HG03571 (cell line): ENCODE measurements around the gene LAMC3.
"Not testable (repeated sequence)": the region's sequence is repeated elsewhere in the genome, so short reads cannot be mapped to it uniquely, and the experiment has no call there.

ENCODE experiments used
- ATAC-seq: cut with Tn5 transposase; IDR thresholded peaks from one replicate; pipeline ENCODE4 v1.9.1; 2021; ENCODE audit not compliant: unreplicated experiment

The LAMC3 gene

GRCh38 chr9:131028221-131028884 is 19.4 kb downstream of the LAMC3 start:
- no peak for ATAC-seq

- ATAC-seq = no peak
These were observed 20.1 kb downstream of the LAMC3 start for GRCh38 chr9:131028931-131029573.

GRCh38 chr9:131029574-131029952 is 20.6 kb downstream of the LAMC3 start:
- ATAC-seq = no peak

GRCh38 chr9:131030239-131031004 is 21.4 kb downstream of the LAMC3 start:
- ATAC-seq = no peak

GRCh38 chr9:131031005-131031641 is 22.1 kb downstream of the LAMC3 start:
- ATAC-seq = no peak

GRCh38 chr9:131031642-131032005 is 22.6 kb downstream of the LAMC3 start:
- no peak for ATAC-seq

DNA sequence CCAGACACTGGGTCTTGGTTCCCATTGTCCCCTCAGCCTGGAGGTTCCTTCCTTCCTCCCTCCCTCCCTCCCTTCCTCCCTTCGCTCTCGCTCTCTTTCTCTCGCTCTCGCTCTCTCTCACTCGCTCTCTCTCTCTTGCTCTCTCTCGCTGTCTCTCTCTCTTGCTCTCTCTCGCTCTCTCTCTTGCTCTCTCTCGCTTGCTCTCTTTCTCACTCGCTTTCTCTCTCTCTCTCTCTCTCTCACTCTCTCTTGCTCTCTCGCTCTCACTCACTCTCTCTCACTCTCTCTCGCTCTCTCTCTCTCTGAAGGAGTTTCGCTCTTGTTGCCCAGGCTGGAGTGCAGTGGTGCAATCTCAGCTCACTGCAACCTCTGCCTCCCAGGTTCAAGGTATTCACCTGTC is 23.4 kb downstream of the LAMC3 start:
- no peak for ATAC-seq

- no peak for ATAC-seq
These were observed 24.6 kb downstream of the LAMC3 start for GRCh38 chr9:131033269-131034224.

DNA sequence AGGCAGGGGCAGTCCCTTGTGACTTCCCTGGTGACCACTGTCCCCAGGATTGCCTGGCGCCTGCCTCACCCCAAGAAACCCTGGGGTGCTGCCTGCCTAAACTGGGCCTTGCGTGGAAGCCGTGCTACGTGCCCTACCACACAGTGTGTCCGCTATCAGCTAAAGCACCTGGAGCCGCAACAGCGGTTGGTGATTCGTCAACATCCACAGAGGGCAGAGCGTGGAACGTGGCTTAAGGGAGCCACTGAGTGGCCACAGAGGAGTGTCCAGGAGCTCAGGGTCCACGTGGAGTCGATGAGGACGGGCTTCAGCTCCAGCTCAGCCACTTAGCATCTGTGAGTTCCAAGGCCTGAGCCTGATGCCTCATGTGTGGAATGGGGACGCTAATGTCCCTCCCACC is 25.3 kb downstream of the LAMC3 start:
- ATAC-seq = no peak

DNA sequence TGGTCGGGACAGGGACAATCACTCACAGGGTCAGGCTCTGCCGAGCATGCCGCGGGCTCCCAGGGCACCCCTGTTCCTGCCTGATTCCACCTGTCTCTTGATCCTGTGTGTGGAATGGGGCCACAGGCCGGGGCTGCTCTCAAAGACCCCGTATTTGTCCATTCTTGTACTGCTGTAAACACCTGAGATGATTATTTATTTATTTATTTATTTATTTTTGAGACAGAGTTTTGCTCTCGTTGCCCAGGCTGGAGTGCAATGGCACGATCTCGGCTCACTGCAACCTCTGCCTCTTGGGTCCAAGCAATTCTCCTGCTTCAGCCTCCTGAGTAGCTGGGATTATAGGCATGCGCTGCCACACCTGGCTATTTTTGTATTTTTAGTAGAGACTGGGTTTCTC is 25.8 kb downstream of the LAMC3 start:
- not testable (repeated sequence) for ATAC-seq

DNA sequence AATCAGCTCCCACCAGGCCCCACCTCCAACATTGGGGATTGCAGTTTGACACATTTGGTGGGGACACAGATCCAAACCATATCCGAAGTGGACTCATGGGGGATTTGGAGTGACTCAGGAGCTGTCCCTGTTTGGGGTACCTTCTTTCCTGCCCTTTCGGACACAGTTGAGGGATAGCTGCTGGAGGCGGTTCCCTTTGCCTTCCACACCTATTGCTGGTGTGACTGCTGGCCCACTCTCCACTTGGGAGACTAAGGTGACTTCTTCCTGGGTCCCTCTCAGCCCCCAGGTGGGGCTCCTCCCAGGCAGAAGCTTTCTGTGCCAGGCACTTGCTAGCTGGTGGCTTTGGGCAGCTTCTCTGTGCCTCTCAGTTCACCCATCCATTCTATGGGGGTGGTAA is 26.6 kb downstream of the LAMC3 start:
- no peak for ATAC-seq

DNA sequence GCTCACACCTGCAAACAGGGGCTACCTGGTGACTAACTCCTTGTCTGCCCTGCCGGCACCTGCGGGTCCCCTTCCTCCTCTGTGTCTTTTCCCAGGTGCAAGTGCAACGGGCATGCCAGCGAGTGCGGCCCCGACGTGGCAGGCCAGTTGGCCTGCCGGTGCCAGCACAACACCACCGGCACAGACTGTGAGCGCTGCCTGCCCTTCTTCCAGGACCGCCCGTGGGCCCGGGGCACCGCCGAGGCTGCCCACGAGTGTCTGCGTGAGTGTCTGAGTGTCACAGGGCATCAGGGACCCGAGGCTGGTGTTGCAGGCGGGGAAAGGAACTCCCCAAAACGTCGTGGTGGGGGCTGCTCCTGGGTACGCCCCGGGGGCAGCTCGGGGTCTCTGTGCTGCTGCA is 27.1 kb downstream of the LAMC3 start:
- no peak for ATAC-seq

DNA sequence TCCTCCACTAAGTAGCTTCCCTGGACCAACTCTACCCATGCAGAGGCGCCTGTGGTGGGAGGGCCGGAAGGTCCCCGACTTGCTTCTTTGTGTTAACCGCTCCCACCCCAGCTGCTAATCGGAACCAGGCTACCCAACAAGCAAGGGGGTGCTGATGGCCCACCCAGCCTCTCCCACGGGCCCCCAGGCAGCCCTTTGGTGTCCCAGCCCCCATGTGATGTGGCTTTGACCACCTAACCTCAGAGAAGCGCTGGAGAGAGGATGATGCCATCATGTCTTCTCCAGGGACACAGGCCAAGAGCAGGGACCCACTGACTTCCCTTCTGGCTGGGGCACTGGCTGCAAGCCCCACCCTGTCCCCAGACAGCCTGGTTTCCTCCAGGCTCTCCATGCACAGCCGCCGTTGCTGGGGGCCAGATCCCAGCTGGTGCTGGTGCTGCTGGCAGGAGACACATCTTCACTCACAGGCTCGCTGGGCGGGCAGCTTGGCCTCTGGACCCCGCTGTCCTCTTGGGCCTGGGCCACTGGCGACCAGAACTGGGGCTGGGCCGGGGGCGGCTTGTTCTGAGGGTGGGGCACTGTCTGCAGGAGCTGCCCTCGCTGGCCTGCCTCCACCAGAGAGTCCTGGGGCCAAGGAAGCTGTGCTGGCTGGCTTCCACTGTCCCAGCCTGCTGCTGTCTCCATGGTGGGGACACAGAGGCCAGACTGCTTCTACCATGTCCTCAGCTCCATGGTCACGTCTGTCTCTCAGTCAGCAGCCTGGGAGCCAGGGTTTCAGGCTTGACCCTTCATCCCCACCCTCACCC is 27.8 kb downstream of the LAMC3 start:
- no peak for ATAC-seq

DNA sequence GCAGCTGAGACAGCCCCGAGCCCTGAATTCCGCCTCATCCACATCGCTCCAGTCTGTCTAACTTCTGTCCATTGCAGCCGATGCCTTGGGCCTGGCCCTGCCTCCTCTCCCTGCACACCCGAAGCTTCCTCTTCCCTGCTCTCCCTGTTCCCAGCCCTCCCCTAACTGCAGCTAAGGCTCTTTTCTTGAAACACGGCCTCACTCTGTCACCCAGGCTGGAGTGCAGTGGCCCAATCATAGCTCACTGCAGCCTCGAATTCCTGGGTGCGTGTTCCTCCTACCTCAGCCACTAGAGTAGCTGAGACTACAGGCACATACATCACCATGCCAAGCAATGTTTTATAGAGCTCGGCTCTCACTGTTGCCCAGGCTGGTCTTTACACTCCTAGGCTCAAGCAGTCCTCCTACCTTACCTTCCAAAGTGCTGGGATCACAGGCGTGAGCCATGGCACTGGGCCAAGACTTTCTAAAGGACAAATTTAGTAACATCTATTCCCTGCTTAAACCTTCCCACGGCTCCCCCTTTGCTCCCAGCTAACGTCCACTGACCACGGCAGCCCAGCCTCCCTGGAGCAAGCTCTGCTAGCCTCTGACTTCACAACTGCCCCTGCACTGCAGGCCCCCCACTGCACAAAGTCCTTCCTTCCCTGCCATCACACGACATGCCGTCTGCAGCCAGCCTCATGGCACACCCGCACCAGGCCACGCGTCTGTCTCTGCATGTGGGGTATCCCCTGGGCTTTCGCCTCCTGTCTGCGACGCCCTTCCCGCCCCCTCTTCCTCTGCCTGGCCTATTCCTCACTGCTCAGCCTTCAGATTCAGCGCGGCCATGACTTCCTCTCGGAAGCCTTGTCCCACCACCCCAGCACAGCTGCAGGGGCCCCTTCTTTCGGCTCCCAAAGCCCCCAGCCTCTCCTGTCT is 28.6 kb downstream of the LAMC3 start:
- ATAC-seq = no peak

DNA sequence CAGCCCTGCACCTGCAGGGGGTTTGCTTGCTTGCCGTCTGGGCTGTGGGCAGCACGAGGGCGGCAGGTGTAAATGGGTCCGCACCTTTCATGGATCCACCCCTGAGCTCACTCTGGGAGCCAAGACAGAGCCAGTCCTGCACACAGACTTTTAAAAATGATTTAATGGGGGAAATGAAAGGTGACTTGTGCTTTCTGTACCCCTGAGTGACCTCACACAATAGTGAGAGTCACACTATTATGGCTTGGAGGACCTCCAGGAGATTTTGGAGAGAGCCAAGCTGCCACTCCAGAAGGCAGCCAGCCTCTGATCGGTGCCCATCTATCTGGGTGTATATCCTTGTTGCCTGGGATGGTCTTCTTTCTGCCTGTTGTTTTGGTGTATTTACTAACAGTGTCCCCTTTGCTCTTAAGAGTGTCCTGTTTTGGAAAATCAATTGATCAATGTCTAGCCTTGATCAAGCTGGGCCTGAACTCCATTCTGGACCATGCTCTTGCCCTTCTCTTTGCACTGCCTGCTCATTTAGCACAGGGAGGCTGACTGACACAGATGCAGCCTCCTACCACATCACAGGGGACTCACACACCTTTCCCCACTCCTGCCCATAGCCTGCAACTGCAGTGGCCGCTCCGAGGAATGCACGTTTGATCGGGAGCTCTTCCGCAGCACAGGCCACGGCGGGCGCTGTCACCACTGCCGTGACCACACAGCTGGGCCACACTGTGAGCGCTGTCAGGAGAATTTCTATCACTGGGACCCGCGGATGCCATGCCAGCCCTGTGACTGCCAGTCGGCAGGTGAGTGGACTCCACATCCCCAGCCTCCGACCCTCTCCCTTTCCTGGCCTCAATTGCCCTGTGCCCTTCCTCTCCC is 29.5 kb downstream of the LAMC3 start:
- no peak for ATAC-seq

- ATAC-seq = no peak
These were observed 30.4 kb downstream of the LAMC3 start for GRCh38 chr9:131039129-131039954.

- no peak for ATAC-seq
These were observed 33.7 kb downstream of the LAMC3 start for GRCh38 chr9:131042666-131043065.
